AG04450 (cell line): ENCODE data around the gene AKNAD1. TPM values are rescaled to one million over a fixed set of nuclear protein-coding genes. Genes with fewer than 3 reads are reported as not detected.

Experiments
- CTCF ChIA-PET: fragments of 300-600, 350-600 bp; formaldehyde crosslinking; extraction: SDS; loops from one replicate; lab custom pipeline; 2022; ENCODE audit warnings: antibody characterized with exemption, inconsistent platforms; lab: Charles Lee
- POLR2A ChIA-PET: fragments of 350-600 bp; formaldehyde crosslinking; extraction: SDS; loops from one replicate; lab custom pipeline; 2021; ENCODE audit warnings: antibody characterized with exemption, inconsistent platforms; lab: Yijun Ruan, JAX
- DNase-seq: peaks from one replicate; pipeline ENCODE4 v3.0.0-alpha.2; 2011; ENCODE audit warnings: low read depth, low spot score
- H3K27ac ChIP-seq: one replicate; pipeline ENCODE4 v1.5.1; 2012; ENCODE audit warnings: low read depth, low read length, control low read depth
- H3K27me3 ChIP-seq: one replicate; pipeline ENCODE4 v1.6.0; 2012; ENCODE audit warnings: low read length; ENCODE audit not compliant: control insufficient read depth, insufficient read depth
- H3K4me3 ChIP-seq: 2 replicates; pipeline ENCODE4 v1.5.1; 2011; ENCODE audit warnings: mild to moderate bottlenecking, low read depth, low read length, control low read depth
- H3K9me3 ChIP-seq: 2 replicates; pipeline ENCODE4 v1.5.1; 2012; ENCODE audit warnings: low read length; ENCODE audit not compliant: control insufficient read depth, insufficient read depth
- CTCF ChIP-seq: IDR thresholded peaks from 2 replicates; pipeline ENCODE4 v1.5.1; 2011; ENCODE audit warnings: low read depth, low read length, control low read depth, inconsistent platforms
- polyA plus RNA-seq: library from polyadenylated mRNA; depleted of rRNA; stranded (reverse); fragments of >200 nt; gene quantifications from 2 replicates; pipeline ENCODE4 v1.2.3, GENCODE V29; 2011

AKNAD1 gene
- polyA plus RNA-seq, 1 experiment = 0.86 TPM

DNA sequence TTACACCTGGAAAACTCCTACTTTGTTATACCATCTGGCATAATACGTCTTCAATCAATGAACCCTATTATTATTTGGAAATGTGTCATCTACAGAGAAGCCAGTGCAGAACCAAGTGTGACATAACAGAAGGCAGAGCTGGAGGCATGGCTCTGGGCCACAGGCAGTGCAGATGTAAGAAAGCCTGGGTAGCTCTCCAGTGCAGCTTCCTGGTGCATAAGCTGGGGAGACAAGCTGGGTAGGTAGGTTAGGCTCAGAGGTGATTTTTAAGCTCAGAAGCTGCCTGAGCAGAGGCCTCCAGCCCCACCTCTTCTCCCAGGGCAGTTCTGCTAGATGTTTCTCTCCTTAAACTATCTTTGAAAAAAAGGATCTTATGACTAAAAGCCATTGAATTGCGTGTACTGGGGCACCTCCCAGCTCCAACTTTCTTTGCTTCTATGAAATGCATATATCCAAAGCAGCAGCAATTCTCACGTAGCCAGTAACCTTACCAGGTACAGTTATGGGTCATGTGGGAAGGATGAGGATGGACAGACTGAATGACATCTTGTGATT, 30.7 kb downstream of the AKNAD1 start:
- ChIA-PET CTCF (interaction anchor here (0.7 to 6.5 kb wide), 3 partner anchors 12 to 309 kb away, joined by 7 to 211 read pairs (median 9); no protein-coding TSS in a partner anchor), POLR2A (no interaction called here)

GRCh38 chr1:108824051-108824450, 32.8 kb downstream of the AKNAD1 start:
- CTCF ChIA-PET = no interaction called here
- POLR2A ChIA-PET = no interaction called here
- DNase-seq = no peak
- Histone ChIP-seq H3K27ac (no peak overlapping the region), H3K9me3 (no peaks in the 10 kb centered on the region), H3K4me3 (no peak overlapping the region), H3K27me3 (no peaks in the 10 kb centered on the region)
- TF ChIP-seq CTCF = no peak

More for the DNA sequence above, 30.7 kb downstream of the AKNAD1 start:
- no peaks in the 10 kb centered on the region for H3K9me3 ChIP-seq
- H3K27ac ChIP-seq = no peak overlapping the region
- no peaks in the 10 kb centered on the region for H3K27me3 ChIP-seq
- TF ChIP-seq CTCF = no peak
- no peak overlapping the region for H3K4me3 ChIP-seq
- DNase-seq = no peak

GRCh38 chr1:108823632-108824031, 33.3 kb downstream of the AKNAD1 start:
- ChIA-PET POLR2A (no interaction called here), CTCF (no interaction called here)
- Histone ChIP-seq H3K4me3 (no peak overlapping the region), H3K27me3 (no peaks in the 10 kb centered on the region), H3K9me3 (no peaks in the 10 kb centered on the region), H3K27ac (no peak overlapping the region)
- DNase-seq = no peak
- TF ChIP-seq CTCF = no peak

- ChIA-PET CTCF (interaction anchor here (0.6 to 5.4 kb wide), 3 partner anchors 9 to 1234 kb away, joined by 8 to 55 read pairs (median 8); no protein-coding TSS in a partner anchor), POLR2A (no interaction called here)
Observed at GRCh38 chr1:108819878-108820277, 37.0 kb downstream of the AKNAD1 start.

More at GRCh38 chr1:108819878-108820277, 37.0 kb downstream of the AKNAD1 start:
- Histone ChIP-seq H3K27ac (no peak overlapping the region), H3K27me3 (no peaks in the 10 kb centered on the region), H3K9me3 (no peaks in the 10 kb centered on the region), H3K4me3 (no peak overlapping the region)
- DNase-seq = no peak
- TF ChIP-seq CTCF = no peak
